Measurements from ENCODE around the gene PYGO2.

GRCh38 chr1:154968731-154969130 is 7.1 kb upstream of the PYGO2 start:
- TF ChIP-seq CTCF (IDR thresholded peaks at IDR 0.05) = no peak
- no peak for TF ChIP-seq POLR2A (IDR thresholded peaks at IDR 0.05)
